NCI-H2107 treated with DMSO at 0.1 percent for 48 hours (cell line): ENCODE data around the gene GALNT16.

Experiments used
- DNase-seq: peaks from one replicate; lab custom pipeline; 2025; ENCODE audit not compliant: unreplicated experiment; lab: John Stamatoyannopoulos, UW

Gene GALNT16

GRCh38 chr14:69316449-69317101, 56.6 kb downstream of the GALNT16 start:
- DNase-seq = no peak

GRCh38 chr14:69317102-69317755, 57.3 kb downstream of the GALNT16 start:
- DNase-seq = no peak

GRCh38 chr14:69317780-69318179, 57.8 kb downstream of the GALNT16 start:
- no peak for DNase-seq

- DNase-seq = no peak
These were observed 58.3 kb downstream of the GALNT16 start for GRCh38 chr14:69318241-69318640.

- DNase-seq = no peak
These were observed 59.0 kb downstream of the GALNT16 start for GRCh38 chr14:69318901-69319475.

DNA sequence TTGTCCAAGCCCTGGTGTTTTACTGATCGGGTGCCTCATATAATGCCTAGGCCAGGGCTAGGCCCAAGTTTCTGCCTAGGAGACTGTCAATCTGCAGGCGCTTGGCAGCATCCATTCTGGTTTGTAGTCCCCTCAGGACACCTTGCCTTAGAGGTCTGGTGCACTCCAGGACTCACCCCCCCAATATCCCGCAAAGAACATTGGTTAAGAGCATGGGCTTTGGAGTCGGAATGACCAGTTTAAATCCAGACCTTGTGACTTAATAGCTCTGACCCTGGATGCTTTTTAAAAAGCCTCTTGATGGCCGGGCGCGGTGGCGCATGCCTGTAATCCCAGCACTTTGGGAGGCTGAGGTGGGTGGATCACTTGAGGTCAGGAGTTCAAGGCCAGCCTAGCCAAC, 60.0 kb downstream of the GALNT16 start:
- DNase-seq = no peak

DNA sequence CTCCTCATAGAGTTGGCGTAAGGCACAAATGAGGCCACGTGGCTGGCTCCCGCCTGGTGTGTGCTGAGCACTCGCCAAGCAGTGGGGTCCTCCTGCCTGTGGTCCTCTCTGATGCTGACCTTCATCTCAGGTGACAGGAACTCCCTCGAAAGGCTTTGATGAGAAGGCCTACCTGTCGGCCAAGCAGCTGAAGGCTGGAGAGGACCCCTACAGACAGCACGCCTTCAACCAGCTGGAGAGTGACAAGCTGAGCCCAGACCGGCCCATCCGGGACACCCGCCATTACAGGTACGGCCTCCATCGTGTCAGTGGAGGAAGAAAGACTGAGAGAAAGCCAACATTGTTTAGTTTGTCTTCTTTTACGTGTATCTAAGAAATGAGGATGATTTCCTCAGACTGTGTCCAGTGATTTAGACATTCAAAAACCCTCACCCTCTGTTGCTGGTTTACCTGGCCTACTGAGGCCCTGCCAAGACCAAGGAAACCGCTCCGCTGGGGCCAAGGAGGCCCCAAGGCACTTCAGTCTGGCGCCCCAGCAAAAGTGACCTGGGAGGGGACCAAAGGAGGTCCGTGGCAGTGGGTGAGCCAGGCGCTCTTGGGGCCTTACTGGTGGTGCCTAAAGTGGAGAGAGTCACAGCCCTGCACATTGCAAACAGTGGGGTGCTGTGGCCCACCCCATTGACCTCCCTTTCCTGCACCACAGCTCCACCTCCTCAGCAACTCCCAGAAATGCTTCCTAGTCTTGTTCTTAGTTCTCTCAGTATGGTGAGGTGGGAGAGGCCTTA, 60.8 kb downstream of the GALNT16 start:
- no peak for DNase-seq

DNA sequence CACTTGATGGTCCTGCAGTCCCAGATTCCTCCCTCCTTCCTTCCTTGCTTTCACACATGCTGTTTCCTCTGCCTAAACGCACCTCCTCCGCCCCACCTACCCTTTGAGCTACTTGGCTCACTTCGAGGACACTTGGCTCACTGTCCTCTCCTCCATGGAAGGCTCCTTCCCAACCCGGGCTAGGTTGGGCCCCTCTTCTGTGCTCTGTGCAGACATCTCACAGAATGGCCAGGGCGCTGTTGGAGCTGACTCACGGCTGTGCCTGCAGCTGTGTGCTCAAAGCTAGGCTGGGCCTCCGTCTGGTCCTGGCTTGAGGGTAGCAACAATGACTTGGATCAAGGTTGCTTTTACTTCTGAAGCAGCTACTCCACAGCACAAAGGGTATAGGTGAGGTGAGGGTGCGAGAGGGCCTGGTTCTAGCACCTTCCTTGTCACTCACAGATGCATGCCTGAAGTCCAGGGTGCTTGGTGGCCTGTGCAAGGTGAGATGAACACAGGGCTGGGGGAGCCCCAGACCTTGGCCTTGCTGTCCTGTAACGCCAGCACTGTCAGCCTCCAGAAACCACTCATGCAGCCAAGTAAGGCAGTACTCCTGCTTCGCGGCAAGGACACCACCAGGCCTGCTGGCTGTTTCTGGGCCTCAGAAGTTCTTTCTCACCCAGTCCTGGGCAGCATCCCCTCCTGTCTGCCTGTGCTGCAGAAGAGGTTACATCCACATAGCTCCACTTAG, 61.8 kb downstream of the GALNT16 start:
- DNase-seq = no peak

DNA sequence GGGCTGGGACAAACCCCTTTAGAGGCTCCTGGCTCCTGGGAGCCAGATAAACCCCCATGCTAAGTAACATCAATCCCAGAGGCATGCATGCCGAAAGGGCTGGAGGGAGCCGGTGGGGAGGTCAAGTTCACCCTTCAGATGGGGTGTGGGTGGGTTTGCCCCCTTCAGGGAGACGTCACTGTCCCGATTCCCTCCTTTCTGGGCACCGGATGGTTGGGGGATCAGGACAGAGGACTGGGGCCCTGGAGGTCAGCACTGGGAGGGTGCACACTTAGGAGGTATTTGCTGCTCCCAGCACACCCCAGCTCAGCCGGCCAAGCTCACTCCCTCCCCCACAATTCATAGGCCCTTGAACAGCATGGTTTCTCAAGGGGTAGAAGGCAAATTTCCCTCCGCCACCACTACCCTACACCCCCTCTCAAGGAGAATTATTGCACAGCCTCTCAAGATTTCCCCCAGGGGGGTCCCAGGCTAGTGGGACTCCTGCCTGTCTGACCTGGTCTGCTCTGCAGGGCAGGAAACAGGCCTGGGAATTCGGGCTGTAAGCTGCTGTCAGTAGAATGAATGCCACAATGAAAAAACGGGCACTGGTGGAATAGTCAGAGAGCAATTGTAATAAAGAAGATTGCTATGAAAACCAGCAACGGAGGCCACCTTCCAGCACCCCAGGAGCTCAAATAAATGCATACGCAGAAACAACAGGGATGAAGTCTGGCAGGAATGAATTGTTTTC, 63.5 kb downstream of the GALNT16 start:
- DNase-seq = no peak

GRCh38 chr14:69323999-69324282, 64.0 kb downstream of the GALNT16 start:
- no peak for DNase-seq

DNA sequence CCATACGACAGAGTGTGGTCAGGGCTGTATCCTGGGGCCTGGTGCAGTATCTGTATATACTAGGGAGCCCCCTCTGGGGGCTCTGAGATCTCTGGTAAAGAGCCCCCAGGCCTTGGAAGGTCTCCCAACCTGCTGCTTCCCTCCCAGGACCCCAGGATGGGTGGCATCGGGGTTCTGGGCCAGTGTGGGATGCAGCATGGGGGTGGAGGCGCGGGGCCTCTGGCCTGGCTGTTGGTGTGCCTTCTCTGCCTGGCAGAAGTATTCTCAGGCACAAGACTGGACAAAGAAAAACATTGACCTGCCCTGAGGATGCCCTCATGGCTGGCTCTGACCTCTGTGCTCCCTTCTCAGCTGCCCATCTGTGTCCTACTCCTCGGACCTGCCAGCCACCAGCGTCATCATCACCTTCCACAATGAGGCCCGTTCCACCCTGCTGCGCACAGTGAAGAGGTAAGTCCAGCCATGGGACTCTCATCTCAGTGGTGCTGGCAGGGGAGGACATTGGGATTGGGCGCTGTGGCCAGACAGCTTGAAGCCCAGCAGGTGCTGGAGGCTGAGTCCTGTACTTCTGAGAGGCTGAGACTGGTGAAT, 64.5 kb downstream of the GALNT16 start:
- DNase-seq = no peak

- no peak for DNase-seq
These were observed 65.1 kb downstream of the GALNT16 start for GRCh38 chr14:69325086-69325485.

GRCh38 chr14:69325646-69326265, 65.8 kb downstream of the GALNT16 start:
- no peak for DNase-seq

- DNase-seq = no peak
These were observed 66.7 kb downstream of the GALNT16 start for GRCh38 chr14:69326611-69327010.

DNA sequence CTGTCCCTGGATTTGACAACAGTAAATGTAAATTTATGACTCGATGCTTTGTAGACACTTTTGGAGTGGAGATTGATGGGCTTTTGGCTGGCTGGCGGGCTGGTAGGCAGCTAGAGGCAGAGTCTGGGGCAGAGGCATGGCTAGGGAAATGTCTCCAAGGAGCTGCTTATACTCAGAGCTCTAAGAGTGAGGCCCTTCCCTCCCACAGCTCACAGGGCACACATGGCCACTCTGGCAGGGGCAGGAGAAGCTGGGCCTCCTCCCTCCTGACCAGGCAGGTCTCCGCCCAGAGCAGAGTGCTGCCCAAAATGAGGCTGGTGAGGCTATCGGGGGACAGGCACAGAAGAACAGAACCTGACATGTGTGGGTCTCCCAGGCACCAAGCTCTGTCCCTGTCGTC, 67.5 kb downstream of the GALNT16 start:
- no peak for DNase-seq

DNA sequence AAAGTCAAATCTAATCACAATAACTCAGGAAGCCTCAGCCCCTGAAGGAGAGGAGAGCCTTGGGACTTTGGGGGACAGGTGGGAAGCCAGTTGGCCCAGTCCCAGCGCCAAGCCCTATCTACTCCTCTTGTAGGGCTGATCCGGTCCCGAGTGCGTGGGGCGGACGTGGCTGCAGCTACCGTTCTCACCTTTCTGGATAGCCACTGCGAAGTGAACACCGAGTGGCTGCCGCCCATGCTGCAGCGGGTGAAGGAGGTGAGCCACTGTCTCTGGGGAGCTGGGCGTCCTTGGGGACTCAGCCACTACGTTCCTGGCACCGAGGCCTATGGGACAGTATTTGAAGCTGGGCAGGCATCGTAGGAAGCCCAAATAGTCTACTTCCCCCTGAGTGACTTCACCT, 68.4 kb downstream of the GALNT16 start:
- DNase-seq = no peak

DNA sequence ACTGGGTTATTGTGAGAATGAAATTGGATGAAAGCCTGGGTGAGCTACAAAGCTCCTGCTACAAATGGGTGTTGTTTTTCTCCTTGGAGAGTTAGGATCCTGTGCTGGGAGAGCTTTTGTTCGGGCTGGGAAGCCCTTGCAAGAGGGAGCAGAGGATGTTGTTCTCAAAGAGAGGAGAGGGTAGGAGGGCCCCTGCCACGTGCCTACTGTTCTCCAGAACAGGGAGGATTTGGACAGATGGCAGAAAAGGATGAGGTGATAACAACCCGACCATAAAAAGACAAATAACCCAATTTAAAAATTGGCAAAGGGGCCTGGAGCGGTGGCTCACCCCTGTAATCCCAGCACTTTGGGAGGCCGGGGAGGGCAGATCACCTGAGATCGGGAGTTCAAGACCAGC, 68.8 kb downstream of the GALNT16 start:
- DNase-seq = peak; percentile 82

DNA sequence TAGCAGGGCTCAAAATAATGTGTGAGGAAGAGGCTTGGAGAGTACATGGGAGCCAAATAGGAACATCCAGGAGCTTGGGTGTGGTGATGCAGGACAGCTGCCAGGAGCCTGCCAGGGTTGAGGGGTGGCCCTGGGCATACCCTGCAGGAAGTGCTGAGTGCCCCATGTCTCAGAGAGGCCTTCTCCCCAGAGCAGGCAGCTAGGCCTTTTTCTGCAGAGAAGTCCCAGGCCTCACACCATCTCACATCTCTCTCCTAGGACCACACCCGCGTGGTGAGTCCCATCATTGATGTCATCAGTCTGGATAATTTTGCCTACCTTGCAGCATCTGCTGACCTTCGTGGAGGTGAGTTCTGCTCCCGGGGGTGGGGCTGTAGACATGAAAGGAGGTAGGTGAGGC, 71.2 kb downstream of the GALNT16 start:
- DNase-seq = no peak

DNA sequence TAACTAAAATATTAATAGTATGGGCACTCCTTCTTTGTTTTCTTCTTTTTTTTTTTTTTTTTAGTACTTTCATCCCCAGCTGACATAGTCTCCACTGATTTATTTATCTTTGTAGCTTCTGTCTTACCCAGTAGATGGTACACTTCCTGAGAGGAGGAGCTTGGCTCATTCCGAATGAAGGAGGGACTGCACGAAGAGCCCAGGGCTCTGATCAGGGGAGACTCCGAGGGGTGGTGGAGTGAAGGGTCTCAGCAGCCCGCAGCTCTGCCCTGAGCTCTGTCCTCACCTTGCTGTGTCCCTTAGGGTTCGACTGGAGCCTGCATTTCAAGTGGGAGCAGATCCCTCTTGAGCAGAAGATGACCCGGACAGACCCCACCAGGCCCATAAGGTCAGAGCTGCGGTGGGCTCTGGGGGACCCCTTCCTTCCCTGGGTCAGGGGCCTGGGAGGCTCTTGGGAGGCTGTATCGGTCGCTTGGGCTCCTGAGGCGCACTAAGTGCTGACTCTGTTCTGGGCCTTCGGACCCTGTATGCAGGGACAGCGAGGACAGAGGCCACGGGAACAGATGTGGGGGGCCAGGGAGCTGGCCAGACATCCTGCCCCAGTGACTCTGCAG, 72.9 kb downstream of the GALNT16 start:
- no peak for DNase-seq
